IgD-negative memory B cell (primary cell): ENCODE measurements around the gene SLC2A10. TPM values are rescaled to one million over a fixed set of nuclear protein-coding genes. Genes with fewer than 3 reads are reported as not detected.

Experiments used
- H3K27ac Mint-ChIP-seq, 3 donors: one replicate each; pipeline ENCODE4 v1.8.0; 2020 to 2022; ENCODE audit warnings: mild to moderate bottlenecking in 3 of 3, mixed read lengths in 3 of 3, moderate library complexity in 1 of 3
- H3K27me3 Mint-ChIP-seq: one replicate; pipeline ENCODE4 v1.8.0; 2021; ENCODE audit warnings: mixed read lengths
- H3K36me3 Mint-ChIP-seq: one replicate; pipeline ENCODE4 v1.8.0; 2020; ENCODE audit warnings: mild to moderate bottlenecking, mixed read lengths
- H3K4me1 Mint-ChIP-seq, 3 donors: one replicate each; pipeline ENCODE4 v1.8.0; 2020 to 2022; ENCODE audit warnings: mixed read lengths in 3 of 3, mild to moderate bottlenecking in 1 of 3
- H3K4me3 Mint-ChIP-seq, 4 donors: one replicate each; pipeline ENCODE4 v1.8.0; 2020 to 2022; ENCODE audit warnings: mild to moderate bottlenecking in 4 of 4, mixed read lengths in 4 of 4, moderate library complexity in 3 of 4
- H3K9me3 Mint-ChIP-seq, 3 donors: one replicate each; pipeline ENCODE4 v1.8.0; 2020 to 2021; ENCODE audit warnings: mixed read lengths in 3 of 3, mild to moderate bottlenecking in 1 of 3
- polyA plus RNA-seq: library from polyadenylated mRNA; unstranded; fragments of 300-500 nt; fragmentation: Illumina TruSeq; gene quantifications from one replicate; pipeline ENCODE4 v1.2.3, GENCODE V29; 2021

SLC2A10 gene
- polyA plus RNA-seq, 1 donor from 2014 or later: not detected

GRCh38 chr20:46773680-46774079 lies 64.2 kb downstream of the SLC2A10 start:
- peaks cover 11% of the 10 kb centered on the region for H3K27me3 Mint-ChIP-seq
- H3K9me3 Mint-ChIP-seq: peaks cover 0 to 5% (median 3%) of the 10 kb centered on the region in 3 donors
- H3K4me3 Mint-ChIP-seq: no peak overlapping the region
- H3K36me3 Mint-ChIP-seq: no peaks in the 10 kb centered on the region
- peaks cover 0 to 9% (median 8%) of the 10 kb centered on the region in 3 donors for H3K4me1 Mint-ChIP-seq
- no peak overlapping the region for H3K27ac Mint-ChIP-seq

- H3K4me1 Mint-ChIP-seq: peaks cover 0 to 9% (median 8%) of the 10 kb centered on the region in 3 donors
- no peak overlapping the region for H3K27ac Mint-ChIP-seq
- H3K27me3 Mint-ChIP-seq: peaks cover 9% of the 10 kb centered on the region
- H3K36me3 Mint-ChIP-seq: no peaks in the 10 kb centered on the region
- H3K4me3 Mint-ChIP-seq: no peak overlapping the region
- H3K9me3 Mint-ChIP-seq: peaks cover 0 to 5% (median 3%) of the 10 kb centered on the region in 3 donors
Observed at GRCh38 chr20:46774236-46774635, 64.8 kb downstream of the SLC2A10 start.

DNA sequence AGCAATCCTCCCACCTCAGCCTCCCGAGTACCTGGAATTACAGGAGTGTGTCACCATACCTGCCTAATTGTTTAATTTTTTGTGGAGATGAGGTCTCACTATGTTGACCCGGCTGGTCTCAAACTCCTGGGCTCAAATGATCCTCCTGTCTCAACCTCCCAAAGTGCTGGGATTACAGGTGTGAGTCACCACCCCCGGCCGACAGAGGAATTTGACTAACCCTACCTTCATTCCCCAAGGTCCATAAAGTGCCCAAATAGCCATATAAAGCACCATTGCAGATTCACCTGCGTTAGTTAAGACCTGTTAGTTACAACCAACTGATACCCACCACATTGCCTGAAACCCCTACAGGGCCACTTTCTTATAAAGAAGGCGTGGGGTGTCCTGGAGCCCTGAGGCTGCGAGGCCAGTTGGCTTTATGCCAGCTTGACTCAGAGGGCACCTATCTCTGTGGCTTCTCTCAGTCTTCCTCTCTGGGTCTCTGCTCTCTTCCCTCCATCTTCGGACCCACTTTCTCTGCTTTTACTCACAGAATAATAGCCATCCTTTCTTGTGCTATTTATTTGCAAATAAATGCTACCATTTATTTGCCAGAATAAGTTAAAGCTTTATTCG lies 65.6 kb downstream of the SLC2A10 start:
- no peak overlapping the region for H3K27ac Mint-ChIP-seq
- H3K4me1 Mint-ChIP-seq: peaks cover 0 to 9% (median 8%) of the 10 kb centered on the region in 3 donors
- no peaks in the 10 kb centered on the region for H3K36me3 Mint-ChIP-seq
- no peak overlapping the region for H3K4me3 Mint-ChIP-seq
- peaks cover 10% of the 10 kb centered on the region for H3K27me3 Mint-ChIP-seq
- H3K9me3 Mint-ChIP-seq: peaks cover 0 to 5% (median 3%) of the 10 kb centered on the region in 3 donors

DNA sequence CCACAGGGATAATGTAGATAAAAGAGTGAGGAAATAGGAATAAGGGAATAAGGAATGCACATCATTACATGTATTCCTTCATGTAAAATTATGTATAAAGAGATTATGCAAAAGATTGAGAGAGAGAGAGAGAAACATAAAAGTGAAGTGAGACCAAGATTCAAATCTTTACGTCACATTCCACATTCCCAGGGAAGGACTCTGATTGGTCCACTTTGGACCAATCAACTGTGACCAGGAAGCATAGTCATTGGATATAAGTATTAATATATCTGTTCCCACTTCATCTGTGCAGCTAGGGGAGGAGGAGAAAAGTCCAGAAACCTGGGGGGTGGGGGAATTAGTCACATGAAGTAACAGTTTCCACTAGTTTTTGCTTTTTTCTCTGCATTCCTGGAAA lies 66.4 kb downstream of the SLC2A10 start:
- Mint-ChIP-seq H3K4me1 (peaks cover 0 to 9% (median 8%) of the 10 kb centered on the region in 3 donors), H3K27me3 (peaks cover 5% of the 10 kb centered on the region), H3K4me3 (no peak overlapping the region), H3K27ac (no peak overlapping the region), H3K36me3 (no peaks in the 10 kb centered on the region), H3K9me3 (peaks cover 0 to 3% (median 2%) of the 10 kb centered on the region in 3 donors)

DNA sequence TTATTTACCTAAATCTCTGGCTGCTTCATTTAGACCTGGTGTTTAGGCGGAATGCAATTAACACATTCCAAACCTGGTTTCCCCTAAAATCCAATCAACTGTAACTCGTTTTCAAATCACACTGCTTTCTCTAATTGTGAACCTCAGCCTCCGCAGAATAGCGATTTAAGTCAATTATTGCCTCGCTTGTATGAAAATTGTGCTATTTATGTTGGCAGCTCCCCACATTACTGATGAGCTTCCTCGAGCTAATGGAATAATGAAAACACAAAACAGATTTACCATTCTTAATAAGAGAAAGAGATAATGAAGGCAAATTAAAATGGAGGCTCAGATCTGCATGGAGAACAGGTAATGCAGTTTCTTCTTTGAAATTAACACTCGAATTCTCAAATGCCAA lies 67.9 kb downstream of the SLC2A10 start:
- peaks cover 0 to 3% (median 2%) of the 10 kb centered on the region in 3 donors for H3K9me3 Mint-ChIP-seq
- H3K27me3 Mint-ChIP-seq: peaks cover 5% of the 10 kb centered on the region
- H3K4me1 Mint-ChIP-seq: peaks cover 0 to 9% (median 8%) of the 10 kb centered on the region in 3 donors

DNA sequence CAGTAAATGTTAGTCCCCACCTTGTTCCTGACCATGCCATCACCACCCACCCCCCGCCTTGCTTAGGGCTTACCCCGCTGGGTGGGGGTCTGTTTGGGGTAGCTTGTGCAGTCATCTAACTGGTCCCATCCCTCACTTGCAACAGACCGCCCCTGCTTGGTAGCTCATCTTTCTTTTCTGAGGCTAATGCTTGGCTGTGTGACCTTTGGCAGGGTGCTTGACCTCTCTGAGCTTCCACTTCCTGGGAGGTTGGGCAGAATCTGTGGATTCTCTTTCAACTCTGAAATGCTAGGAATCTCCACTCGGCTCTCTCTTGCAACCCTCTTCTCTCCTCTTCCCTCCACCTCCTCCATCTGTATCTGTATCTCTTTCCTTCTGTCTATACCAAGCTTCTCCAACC lies 70.4 kb downstream of the SLC2A10 start:
- H3K4me3 Mint-ChIP-seq: no peak overlapping the region
- no peak overlapping the region for H3K27ac Mint-ChIP-seq
- peaks cover 6% of the 10 kb centered on the region for H3K27me3 Mint-ChIP-seq
- peaks cover 0 to 3% (median 2%) of the 10 kb centered on the region in 3 donors for H3K9me3 Mint-ChIP-seq
- peaks cover 0 to 2% (median 0%) of the 10 kb centered on the region in 3 donors for H3K4me1 Mint-ChIP-seq
- peaks cover 4% of the 10 kb centered on the region for H3K36me3 Mint-ChIP-seq

More for the DNA sequence above, 67.9 kb downstream of the SLC2A10 start:
- Mint-ChIP-seq H3K27ac (no peak overlapping the region), H3K4me3 (no peak overlapping the region), H3K36me3 (no peaks in the 10 kb centered on the region)

GRCh38 chr20:46784436-46785127 lies 75.1 kb downstream of the SLC2A10 start:
- Mint-ChIP-seq H3K27me3 (peaks cover 5% of the 10 kb centered on the region), H3K36me3 (peaks cover 4% of the 10 kb centered on the region), H3K4me3 (no peak overlapping the region), H3K9me3 (peaks cover 0 to 2% (median 0%) of the 10 kb centered on the region in 3 donors), H3K27ac (no peak overlapping the region), H3K4me1 (peaks cover 0 to 2% (median 0%) of the 10 kb centered on the region in 3 donors)

Other genes with a start within 250 kb of the SLC2A10 start
- not detected for gene ZNF334, start 196.1 kb upstream of the SLC2A10 start, polyA plus RNA-seq
- not detected for gene OCSTAMP, start 159.0 kb upstream of the SLC2A10 start, polyA plus RNA-seq
- not detected for gene SLC13A3, start 58.2 kb upstream of the SLC2A10 start, polyA plus RNA-seq
- 12.7 TPM for gene TP53RK, start 20.2 kb upstream of the SLC2A10 start, polyA plus RNA-seq
- 0.11 TPM for gene EYA2, start 185.2 kb downstream of the SLC2A10 start, polyA plus RNA-seq